Ascending aorta (tissue), 2 donors: Measurements from ENCODE around the gene CHRM4. TPM values are rescaled to one million over a fixed set of nuclear protein-coding genes. Genes with fewer than 3 reads are reported as not detected.

Experiments used
- DNase-seq, 2 donors: peaks; one replicate each; pipeline ENCODE4 v3.0.0-alpha.2; 2019; ENCODE audit warnings: low spot score in 2 of 2
- H3K27ac ChIP-seq, 2 donors: fragments of 200-600 bp; sonication (generic); one replicate each; pipeline ENCODE4 v1.5.1; 2016 to 2017; ENCODE audit warnings: mild to moderate bottlenecking in 1 of 2
- H3K27me3 ChIP-seq: fragments of 200-600 bp; sonication (generic); one replicate; pipeline ENCODE4 v1.5.1; 2017
- H3K36me3 ChIP-seq, 2 donors: fragments of 200-600 bp; sonication (generic); one replicate each; pipeline ENCODE4 v1.5.1; 2016
- H3K4me1 ChIP-seq, 2 donors: fragments of 200-600 bp; sonication (generic); one replicate each; pipeline ENCODE4 v1.5.1; 2016 to 2017; ENCODE audit warnings: mild to moderate bottlenecking in 1 of 2
- H3K4me3 ChIP-seq, 2 donors: fragments of 200-600 bp; sonication (generic); one replicate each; pipeline ENCODE4 v1.5.1; 2016 to 2017; ENCODE audit warnings: mild to moderate bottlenecking in 1 of 2
- H3K9me3 ChIP-seq, 2 donors: fragments of 200-600 bp; sonication (generic); one replicate each; pipeline ENCODE4 v1.5.1; 2016
- CTCF ChIP-seq, 3 experiments: fragments of 200-600 bp in 2 of 3; fragments of 450-650 bp in 1 of 3; sonication (generic) in 2 of 3; IDR thresholded peaks; one replicate each; pipeline ENCODE4 v1.5.1; 2016 to 2019; ENCODE audit warnings: antibody characterized with exemption in 3 of 3, mild to moderate bottlenecking in 1 of 3, moderate library complexity in 1 of 3
- intact Hi-C: fragments of 100-400 bp; cut with DNase I; formaldehyde crosslinking; loops from one replicate; pipeline ENCODE4 v1.15.1; 2023
- total RNA-seq: library from RNA; depleted of rRNA; stranded (reverse); fragments of >200 nt; gene quantifications from one replicate; pipeline ENCODE4 v1.1.0, GENCODE V29; 2016

The CHRM4 gene
- not detected for total RNA-seq

- H3K4me3 ChIP-seq: peak within 1 kb of the TSS; percentile 48 to 50
- intact Hi-C loops: loop anchor here (5.0 kb wide), 1 partner anchor 146 kb away; no protein-coding TSS in a partner anchor
- peaks cover 14 to 21% of the 10 kb centered on the region in 2 donors for H3K4me1 ChIP-seq
- DNase-seq: no peak
- H3K36me3 ChIP-seq: peaks cover 4 to 9% of the 10 kb centered on the region in 2 donors
- no peak within 1 kb of the TSS for H3K27ac ChIP-seq
- peak in 1 of 3 experiments; percentile 11 for TF ChIP-seq CTCF (IDR thresholded peaks at IDR 0.05)
- H3K27me3 ChIP-seq: peaks cover 16% of the 10 kb centered on the region
- H3K9me3 ChIP-seq: no peaks in the 10 kb centered on the region
Observed at GRCh38 chr11:46391578-46392420, at the start of gene CHRM4. CHRM4 (minus strand) TSS chr11:46391776; CDS start chr11:46386557, 5,219 bp downstream.

GRCh38 chr11:46438211-46438610, 46.6 kb upstream of the CHRM4 start:
- intact Hi-C loops: no loop called here
- no peaks in the 10 kb centered on the region for H3K27me3 ChIP-seq
- peaks cover 20 to 29% of the 10 kb centered on the region in 2 donors for H3K36me3 ChIP-seq
- H3K4me3 ChIP-seq: no peak overlapping the region
- no peaks in the 10 kb centered on the region for H3K9me3 ChIP-seq
- no peak for TF ChIP-seq CTCF (IDR thresholded peaks at IDR 0.05)
- H3K27ac ChIP-seq: no peak overlapping the region
- DNase-seq: no peak
- no peaks in the 10 kb centered on the region for H3K4me1 ChIP-seq

GRCh38 chr11:46437122-46437689, 45.6 kb upstream of the CHRM4 start:
- DNase-seq: no peak
- no peaks in the 10 kb centered on the region for H3K9me3 ChIP-seq
- no peak overlapping the region for H3K4me3 ChIP-seq
- no peak overlapping the region for H3K27ac ChIP-seq
- intact Hi-C loops: no loop called here
- peaks cover 27 to 30% of the 10 kb centered on the region in 2 donors for H3K36me3 ChIP-seq
- no peak for TF ChIP-seq CTCF (IDR thresholded peaks at IDR 0.05)
- no peaks in the 10 kb centered on the region for H3K27me3 ChIP-seq
- no peaks in the 10 kb centered on the region for H3K4me1 ChIP-seq

GRCh38 chr11:46436113-46436512, 44.5 kb upstream of the CHRM4 start:
- no peaks in the 10 kb centered on the region for H3K27me3 ChIP-seq
- intact Hi-C loops: no loop called here
- H3K4me1 ChIP-seq: no peaks in the 10 kb centered on the region
- H3K36me3 ChIP-seq: peaks cover 29 to 37% of the 10 kb centered on the region in 2 donors
- no peak for TF ChIP-seq CTCF (IDR thresholded peaks at IDR 0.05)
- no peak overlapping the region for H3K4me3 ChIP-seq
- no peaks in the 10 kb centered on the region for H3K9me3 ChIP-seq
- no peak for DNase-seq
- H3K27ac ChIP-seq: no peak overlapping the region

- Histone ChIP-seq H3K36me3 (peaks cover 31 to 41% of the 10 kb centered on the region in 2 donors), H3K4me1 (no peaks in the 10 kb centered on the region), H3K27ac (no peak overlapping the region), H3K9me3 (no peaks in the 10 kb centered on the region), H3K27me3 (no peaks in the 10 kb centered on the region), H3K4me3 (no peak overlapping the region)
- TF ChIP-seq CTCF (IDR thresholded peaks at IDR 0.05): no peak
- no peak for DNase-seq
- intact Hi-C loops: no loop called here
Observed at GRCh38 chr11:46435679-46436078, 44.1 kb upstream of the CHRM4 start.
